Measurements from ENCODE around the gene CELA1. TPM values are rescaled to one million over a fixed set of nuclear protein-coding genes. Genes with fewer than 3 reads are reported as not detected.

CELA1 gene
- total RNA-seq, 2 donors from 2014 or later = not detected

DNA sequence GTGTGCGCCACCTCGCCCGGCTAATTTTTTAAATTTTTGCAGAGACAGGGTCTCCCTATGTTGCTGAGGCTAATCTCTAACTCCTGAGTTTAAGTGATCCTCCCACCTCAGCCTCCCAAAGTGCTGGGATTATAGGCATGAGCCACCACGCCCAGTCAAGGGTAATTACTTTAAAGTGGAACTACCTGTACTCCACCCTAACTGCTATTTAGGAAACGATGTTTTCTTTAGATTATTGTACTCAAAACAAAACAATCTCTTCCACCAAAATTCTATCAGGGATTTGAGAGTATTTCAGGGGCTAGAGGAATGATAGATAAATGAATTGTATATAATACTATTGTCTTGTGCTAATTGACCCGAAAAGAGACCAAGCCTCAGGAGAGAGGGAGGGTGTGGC is 12.9 kb downstream of the CELA1 start:
- intact Hi-C loops (cut with DNase I) = no loop called here
- DNase-seq = no peak
- no peaks in the 10 kb centered on the region for H3K36me3 ChIP-seq (replicated peaks in 1 of 2; ENCODE audit: insufficient read depth in 1 of 2, low read depth in 2 of 2)
- H3K27ac ChIP-seq = no peak overlapping the region
- TF ChIP-seq POLR2A (IDR thresholded peaks at IDR 0.05) = no peak
- TF ChIP-seq, protein P1, sequence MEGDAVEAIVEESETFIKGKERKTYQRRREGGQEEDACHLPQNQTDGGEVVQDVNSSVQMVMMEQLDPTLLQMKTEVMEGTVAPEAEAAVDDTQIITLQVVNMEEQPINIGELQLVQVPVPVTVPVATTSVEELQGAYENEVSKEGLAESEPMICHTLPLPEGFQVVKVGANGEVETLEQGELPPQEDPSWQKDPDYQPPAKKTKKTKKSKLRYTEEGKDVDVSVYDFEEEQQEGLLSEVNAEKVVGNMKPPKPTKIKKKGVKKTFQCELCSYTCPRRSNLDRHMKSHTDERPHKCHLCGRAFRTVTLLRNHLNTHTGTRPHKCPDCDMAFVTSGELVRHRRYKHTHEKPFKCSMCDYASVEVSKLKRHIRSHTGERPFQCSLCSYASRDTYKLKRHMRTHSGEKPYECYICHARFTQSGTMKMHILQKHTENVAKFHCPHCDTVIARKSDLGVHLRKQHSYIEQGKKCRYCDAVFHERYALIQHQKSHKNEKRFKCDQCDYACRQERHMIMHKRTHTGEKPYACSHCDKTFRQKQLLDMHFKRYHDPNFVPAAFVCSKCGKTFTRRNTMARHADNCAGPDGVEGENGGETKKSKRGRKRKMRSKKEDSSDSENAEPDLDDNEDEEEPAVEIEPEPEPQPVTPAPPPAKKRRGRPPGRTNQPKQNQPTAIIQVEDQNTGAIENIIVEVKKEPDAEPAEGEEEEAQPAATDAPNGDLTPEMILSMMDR (IDR thresholded peaks at IDR 0.05) = no peak
- H3K9me3 ChIP-seq = no peaks in the 10 kb centered on the region
- no peak for ATAC-seq
- no peak overlapping the region for H3K4me3 ChIP-seq
- H3K4me1 ChIP-seq = no peaks in the 10 kb centered on the region
- no peaks in the 10 kb centered on the region for H3K27me3 ChIP-seq
- 69 to 73% methylated on average over 6 of the region's 6 CpGs for WGBS, 2 donors

DNA sequence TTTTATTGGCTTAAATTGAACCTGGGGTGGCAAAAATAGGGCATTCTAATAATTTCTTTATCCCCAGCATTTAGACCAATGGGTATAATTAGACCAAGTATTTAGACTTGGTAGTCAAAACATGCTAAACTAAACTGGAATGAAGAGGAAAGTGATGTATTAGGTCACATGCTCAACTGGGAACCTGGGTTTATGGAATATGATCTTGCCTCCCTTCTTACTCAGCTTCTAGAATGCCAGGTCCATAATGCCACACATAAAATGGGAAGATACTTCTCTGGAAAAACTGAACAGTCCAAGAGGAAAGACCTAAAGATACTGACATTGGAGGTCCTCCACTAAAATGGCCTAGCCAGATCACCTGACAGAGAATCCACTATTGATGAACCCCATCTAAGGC is 16.3 kb downstream of the CELA1 start:
- H3K4me1 ChIP-seq = no peaks in the 10 kb centered on the region
- ATAC-seq (no peak), DNase-seq (no peak)

DNA sequence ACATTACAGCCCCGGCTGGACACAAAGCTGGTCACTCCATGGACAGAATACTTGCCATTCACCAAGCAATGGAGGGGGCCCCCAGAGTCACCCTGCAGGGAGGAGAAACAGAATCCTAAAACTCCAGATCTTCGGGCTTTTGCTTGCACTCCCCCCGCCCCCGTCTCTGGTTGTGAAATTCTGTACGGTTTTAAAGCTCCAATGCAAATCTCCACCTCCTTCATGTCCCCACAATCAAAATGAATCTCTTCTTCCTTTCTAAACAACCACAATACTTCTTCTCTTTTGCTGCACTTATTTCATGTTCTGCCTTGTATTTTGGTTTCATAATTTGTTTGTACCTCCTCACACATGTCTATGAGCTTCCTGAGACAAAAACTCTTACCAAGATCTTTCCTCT is 16.7 kb downstream of the CELA1 start:
- Histone ChIP-seq H3K9me3 (no peaks in the 10 kb centered on the region), H3K4me3 (no peak overlapping the region), H3K27ac (no peak overlapping the region), H3K36me3 (replicated peaks in 1 of 2; ENCODE audit: insufficient read depth in 1 of 2, low read depth in 2 of 2) (no peaks in the 10 kb centered on the region), H3K27me3 (no peaks in the 10 kb centered on the region), H3K4me1 (no peaks in the 10 kb centered on the region)
- DNase-seq = no peak
- intact Hi-C loops (cut with DNase I) = no loop called here
- TF ChIP-seq POLR2A (IDR thresholded peaks at IDR 0.05) = no peak
- TF ChIP-seq, protein P1 (IDR thresholded peaks at IDR 0.05) = no peak
- ATAC-seq = no peak
- whole genome bisulfite sequencing, 2 donors = 76 to 83% methylated on average over 3 to 4 of the region's 5 CpGs

More for the DNA sequence above, 16.3 kb downstream of the CELA1 start:
- no peak overlapping the region for H3K4me3 ChIP-seq
- no peaks in the 10 kb centered on the region for H3K9me3 ChIP-seq
- H3K27me3 ChIP-seq = no peaks in the 10 kb centered on the region
- H3K27ac ChIP-seq = no peak overlapping the region
- intact Hi-C loops (cut with DNase I) = no loop called here
- no peak for TF ChIP-seq POLR2A (IDR thresholded peaks at IDR 0.05)
- TF ChIP-seq, protein P1 (IDR thresholded peaks at IDR 0.05) = no peak
- no peaks in the 10 kb centered on the region for H3K36me3 ChIP-seq (replicated peaks in 1 of 2; ENCODE audit: insufficient read depth in 1 of 2, low read depth in 2 of 2)

DNA sequence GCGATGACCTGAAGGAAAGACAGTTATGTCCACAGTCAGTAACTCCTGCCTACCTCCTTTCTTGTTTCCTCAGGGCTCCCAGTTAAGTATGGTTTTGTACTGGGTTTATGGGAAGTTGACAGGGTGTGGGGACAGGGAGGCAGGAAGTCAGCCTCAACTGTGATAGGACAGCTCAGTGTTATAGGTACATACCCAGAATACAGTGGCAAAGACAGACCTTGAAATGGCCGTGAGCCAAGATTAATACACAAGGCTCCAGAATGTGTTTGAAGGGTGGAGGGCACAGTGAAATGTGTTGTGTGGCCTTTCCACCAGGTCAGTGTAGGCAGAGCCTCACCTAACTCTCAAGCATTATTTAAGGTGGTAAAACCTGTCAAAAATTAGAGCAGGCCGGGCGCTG is 17.9 kb downstream of the CELA1 start:
- DNase-seq = no peak
- Histone ChIP-seq H3K4me3 (no peak overlapping the region), H3K27me3 (no peaks in the 10 kb centered on the region), H3K4me1 (no peaks in the 10 kb centered on the region), H3K9me3 (no peaks in the 10 kb centered on the region), H3K27ac (no peak overlapping the region), H3K36me3 (replicated peaks in 1 of 2; ENCODE audit: insufficient read depth in 1 of 2, low read depth in 2 of 2) (no peaks in the 10 kb centered on the region)
- ATAC-seq = no peak
- no peak for TF ChIP-seq POLR2A (IDR thresholded peaks at IDR 0.05)
- TF ChIP-seq, protein P1 (IDR thresholded peaks at IDR 0.05) = no peak
- 73 to 74% methylated on average over 4 of the region's 4 CpGs for WGBS, 2 donors
- intact Hi-C loops (cut with DNase I) = no loop called here

DNA sequence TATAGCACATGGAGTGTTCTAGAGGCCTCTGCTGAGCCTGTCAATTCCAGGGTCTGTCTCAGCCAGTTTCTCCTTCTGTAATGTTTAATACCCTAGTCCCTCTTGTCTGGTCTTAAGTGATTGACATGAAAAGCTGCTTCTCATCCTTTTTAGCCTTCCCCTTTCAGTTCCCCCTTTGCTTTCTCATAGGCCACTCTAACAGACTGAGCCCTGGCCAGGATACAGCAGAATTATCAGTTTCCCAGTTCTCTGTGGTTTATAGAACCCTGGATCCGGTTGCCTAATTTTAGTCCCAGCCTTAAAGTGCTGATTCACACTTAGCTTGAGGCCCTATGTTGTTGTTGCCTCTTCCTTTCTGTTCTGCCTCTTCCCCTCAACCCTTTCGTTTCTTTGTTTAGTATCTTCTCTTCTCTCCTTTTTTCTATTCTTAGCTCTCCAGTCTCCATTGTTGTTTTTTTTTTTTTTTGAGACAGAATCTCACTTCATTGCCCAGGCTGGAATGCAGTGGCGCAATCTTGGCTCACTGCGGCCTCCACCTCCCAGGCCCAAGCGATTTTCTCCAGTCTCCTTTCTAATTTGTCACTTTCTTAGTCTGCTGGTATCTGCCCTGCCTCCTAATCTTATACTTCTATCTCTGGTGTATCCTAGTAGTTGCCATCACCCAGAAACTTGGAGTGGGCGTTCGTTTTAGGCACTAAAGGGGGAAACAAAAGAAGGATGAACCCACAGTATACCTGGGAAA is 19.6 kb downstream of the CELA1 start:
- intact Hi-C loops (cut with DNase I) = no loop called here
- Histone ChIP-seq H3K27me3 (no peaks in the 10 kb centered on the region), H3K9me3 (no peaks in the 10 kb centered on the region), H3K4me1 (no peaks in the 10 kb centered on the region), H3K4me3 (no peak overlapping the region), H3K36me3 (replicated peaks in 1 of 2; ENCODE audit: insufficient read depth in 1 of 2, low read depth in 2 of 2) (no peaks in the 10 kb centered on the region), H3K27ac (peak overlapping the region in 1 of 4 donors; percentile 46)
- no peak for ATAC-seq
- peak in 1 of 4 donors; percentile 65 for DNase-seq
- 73 to 81% methylated on average over 7 of the region's 7 CpGs for WGBS, 2 donors
- TF ChIP-seq, protein P1 (IDR thresholded peaks at IDR 0.05) = no peak
- peak in 1 of 3 donors; percentile 17 for TF ChIP-seq POLR2A (IDR thresholded peaks at IDR 0.05)
